Esophagus (tissue), 2 donors: Measurements from ENCODE around the gene SMC6. TPM values are rescaled to one million over a fixed set of nuclear protein-coding genes. Genes with fewer than 3 reads are reported as not detected.

Experiments
- H3K27ac ChIP-seq, 2 donors: one replicate each; pipeline ENCODE4 v1.5.1; 2013; ENCODE audit warnings: low read depth in 2 of 2, mild to moderate bottlenecking in 2 of 2, inconsistent platforms in 1 of 2, low read length in 1 of 2, moderate library complexity in 1 of 2
- H3K27me3 ChIP-seq, 2 donors: one replicate each; pipeline ENCODE4 v1.6.1; 2013; ENCODE audit warnings: low read length in 2 of 2, control low read depth in 1 of 2, mild to moderate bottlenecking in 1 of 2; ENCODE audit not compliant: insufficient read depth in 2 of 2, control insufficient read depth in 1 of 2
- H3K36me3 ChIP-seq, 2 donors: one replicate each; pipeline ENCODE4 v1.6.1; 2013; ENCODE audit warnings: low read length in 1 of 2; ENCODE audit not compliant: control insufficient read depth in 2 of 2, insufficient read depth in 2 of 2
- H3K4me1 ChIP-seq, 2 donors: one replicate each; pipeline ENCODE4 v1.6.1; 2013; ENCODE audit warnings: low read length in 1 of 2; ENCODE audit not compliant: control insufficient read depth in 2 of 2, insufficient read depth in 2 of 2
- H3K4me3 ChIP-seq, 2 donors: one replicate each; pipeline ENCODE4 v1.5.1; 2013; ENCODE audit warnings: low read length in 2 of 2, mild to moderate bottlenecking in 2 of 2, low read depth in 1 of 2, moderate library complexity in 1 of 2
- H3K9me3 ChIP-seq, 2 donors: one replicate each; pipeline ENCODE4 v1.6.1; 2013; ENCODE audit warnings: mild to moderate bottlenecking in 2 of 2, low read depth in 1 of 2, low read length in 1 of 2, moderate library complexity in 1 of 2; ENCODE audit not compliant: control insufficient read depth in 2 of 2, insufficient read depth in 1 of 2
- WGBS, 2 donors: extraction: QIAGEN DNeasy Blood & Tissue Kit; methylation state at CpG; one replicate each; pipeline ENCODE4 v1.1.7; 2013; 5-methylcytosine and 5-hydroxymethylcytosine counted together
- polyA plus RNA-seq, 2 donors: library from polyadenylated mRNA; stranded (reverse); fragments of 200-250 nt; gene quantifications; one replicate each; pipeline ENCODE4 v1.2.3, GENCODE V29; 2013
- donor health status: healthy with polysubstance abuse.
- donor health status: Bipolar disorder and iron deficiency.

Gene SMC6
- polyA plus RNA-seq, 2 donors: 9.2 to 12.3 TPM

DNA sequence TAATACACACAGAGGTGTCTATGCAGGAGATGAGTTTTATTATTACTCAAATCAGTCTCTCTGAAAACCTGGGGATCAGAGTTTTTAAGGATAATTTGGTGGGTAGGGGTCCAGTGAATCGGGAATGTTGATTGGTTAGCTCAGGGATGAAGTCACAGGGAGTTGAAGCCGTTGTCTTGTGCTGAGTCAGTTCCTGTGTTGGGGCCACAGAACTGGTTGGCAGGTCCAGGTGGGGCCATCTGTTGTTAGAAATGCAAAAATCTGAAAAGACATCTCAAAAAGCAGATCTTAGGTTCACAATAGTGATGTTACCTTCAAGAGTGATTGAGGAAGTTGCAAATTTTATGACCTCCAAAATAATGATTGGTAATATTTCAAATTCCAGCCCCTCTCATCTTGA lies 126.2 kb downstream of the SMC6 start:
- WGBS, 2 donors: 52 to 58% methylated on average over 2 of the region's 2 CpGs
- H3K4me1 ChIP-seq: peaks cover 0 to 2% of the 10 kb centered on the region in 2 donors
- no peaks in the 10 kb centered on the region for H3K36me3 ChIP-seq
- H3K4me3 ChIP-seq: no peak overlapping the region
- H3K9me3 ChIP-seq: no peaks in the 10 kb centered on the region
- no peak overlapping the region for H3K27ac ChIP-seq
- H3K27me3 ChIP-seq: no peaks in the 10 kb centered on the region

DNA sequence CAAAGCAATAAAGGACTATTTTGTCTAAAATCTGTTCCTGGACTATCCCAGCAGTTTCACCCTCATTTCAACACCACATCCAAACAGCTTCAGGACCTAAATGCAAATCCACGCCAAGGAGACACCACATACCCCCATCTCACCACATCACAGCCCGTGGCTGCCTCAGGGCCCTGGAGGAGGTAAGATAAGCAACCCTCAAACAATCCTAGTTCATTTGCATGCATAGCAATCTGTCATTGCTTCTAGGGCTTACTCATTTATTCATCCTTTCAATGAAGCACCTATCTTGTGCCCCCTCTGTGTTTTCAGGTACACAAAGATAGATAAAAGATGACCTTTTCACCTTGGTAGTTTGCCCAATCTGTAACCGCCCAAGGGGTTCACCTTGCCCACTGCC lies 126.6 kb downstream of the SMC6 start:
- H3K4me3 ChIP-seq: no peak overlapping the region
- no peaks in the 10 kb centered on the region for H3K36me3 ChIP-seq
- peaks cover 0 to 2% of the 10 kb centered on the region in 2 donors for H3K4me1 ChIP-seq
- no peak overlapping the region for H3K27ac ChIP-seq
- H3K9me3 ChIP-seq: no peaks in the 10 kb centered on the region
- no peaks in the 10 kb centered on the region for H3K27me3 ChIP-seq
- WGBS, 2 donors: 56 to 76% methylated on average over 3 of the region's 3 CpGs

DNA sequence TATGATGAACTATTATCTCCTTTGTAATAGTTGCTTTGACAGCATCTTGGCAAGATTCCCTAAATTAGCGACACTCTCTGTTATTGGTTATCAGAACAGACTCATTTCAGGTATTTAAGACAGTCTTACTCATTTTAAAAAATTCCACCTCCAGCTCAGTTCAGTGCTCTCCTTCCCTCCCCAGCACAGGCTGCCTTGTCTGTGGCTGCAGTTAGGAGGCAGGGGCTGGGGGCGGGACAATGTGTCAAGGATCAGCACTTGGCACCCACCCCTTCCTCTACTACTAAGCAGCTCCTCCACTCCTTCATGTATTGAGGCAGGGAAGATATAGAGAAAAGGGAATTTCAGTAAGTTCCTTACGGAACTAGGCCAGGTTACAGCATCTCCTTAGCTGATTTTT lies 128.2 kb downstream of the SMC6 start:
- Histone ChIP-seq H3K36me3 (no peaks in the 10 kb centered on the region), H3K4me3 (no peak overlapping the region)
- 79 to 83% methylated on average over 3 of the region's 3 CpGs for WGBS, 2 donors

DNA sequence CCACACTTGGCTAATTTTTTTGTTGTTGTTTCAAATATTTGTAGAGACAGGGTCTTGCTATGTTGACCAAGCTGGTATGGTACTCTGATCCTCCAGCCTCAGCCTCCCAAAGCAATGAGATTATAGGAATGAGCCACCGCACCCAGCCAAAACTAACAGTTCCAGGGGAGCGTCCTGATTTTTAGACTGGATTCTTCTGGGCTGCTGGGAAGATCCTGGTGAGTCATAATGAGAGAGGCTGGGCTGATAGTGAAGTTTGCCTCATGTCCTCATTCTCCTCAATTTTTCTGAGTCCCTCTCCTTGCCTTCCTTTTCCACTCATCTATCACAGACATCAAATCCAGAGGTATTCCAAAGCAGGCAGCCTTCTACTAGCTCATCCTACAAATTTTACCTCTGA lies 131.8 kb downstream of the SMC6 start:
- H3K27me3 ChIP-seq: no peaks in the 10 kb centered on the region
- no peak overlapping the region for H3K4me3 ChIP-seq
- H3K36me3 ChIP-seq: peaks cover 0 to 2% of the 10 kb centered on the region in 2 donors
- H3K9me3 ChIP-seq: no peaks in the 10 kb centered on the region
- H3K4me1 ChIP-seq: peaks cover 3 to 4% of the 10 kb centered on the region in 2 donors
- H3K27ac ChIP-seq: peak overlapping the region in 1 of 2 donors; percentile 7
- 67 to 74% methylated on average over 2 of the region's 2 CpGs for WGBS, 2 donors

More for the DNA sequence above, 128.2 kb downstream of the SMC6 start:
- Histone ChIP-seq H3K9me3 (no peaks in the 10 kb centered on the region), H3K27ac (no peak overlapping the region), H3K4me1 (peaks cover 0 to 2% of the 10 kb centered on the region in 2 donors), H3K27me3 (no peaks in the 10 kb centered on the region)

DNA sequence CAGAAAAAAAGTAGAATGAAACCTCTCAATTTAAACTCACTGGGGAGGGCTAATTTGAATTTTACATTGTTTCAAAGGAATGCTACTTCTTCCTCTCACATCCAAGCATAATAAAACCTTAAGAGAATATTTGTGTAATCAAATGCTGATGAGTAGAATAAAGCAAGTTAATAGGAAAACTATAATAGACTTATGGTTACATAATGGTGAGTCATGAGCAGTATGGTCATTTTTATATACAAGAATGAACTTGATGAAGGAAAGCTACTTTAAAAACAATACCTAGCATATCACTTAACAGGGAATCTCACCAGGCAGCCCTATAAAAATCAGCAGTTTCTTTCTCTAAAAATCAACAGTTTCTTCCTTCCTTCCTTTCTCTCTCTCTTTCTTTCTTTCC lies 132.8 kb downstream of the SMC6 start:
- no peak overlapping the region for H3K4me3 ChIP-seq
- no peaks in the 10 kb centered on the region for H3K27me3 ChIP-seq
- no peaks in the 10 kb centered on the region for H3K9me3 ChIP-seq
- H3K4me1 ChIP-seq: peaks cover 2 to 7% of the 10 kb centered on the region in 2 donors
- H3K27ac ChIP-seq: no peak overlapping the region
- H3K36me3 ChIP-seq: peaks cover 0 to 2% of the 10 kb centered on the region in 2 donors

DNA sequence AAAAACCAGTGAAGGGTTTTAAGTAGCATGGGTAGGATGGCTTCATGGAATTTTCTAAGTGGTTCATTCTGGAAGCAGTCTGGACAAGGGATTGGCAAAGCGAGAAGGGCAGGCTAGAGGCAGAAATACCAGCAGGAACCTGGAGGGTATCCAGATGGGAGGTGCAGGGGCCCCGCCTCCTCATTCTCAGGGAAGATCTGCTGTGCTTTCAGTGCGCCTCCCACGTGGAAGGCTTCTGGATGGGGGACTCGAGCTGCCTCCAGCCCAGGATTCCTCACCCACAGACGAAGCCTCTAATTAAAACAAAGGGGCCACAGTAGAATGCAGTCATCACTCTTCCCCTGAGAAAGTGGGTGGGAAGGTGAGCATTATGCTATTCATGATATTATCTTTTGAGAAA lies 133.3 kb downstream of the SMC6 start:
- 29 to 32% methylated on average over 6 of the region's 6 CpGs for WGBS, 2 donors
- Histone ChIP-seq H3K27ac (peak overlapping the region; percentile 61 to 88), H3K9me3 (no peaks in the 10 kb centered on the region), H3K27me3 (no peaks in the 10 kb centered on the region), H3K4me1 (peaks cover 2 to 7% of the 10 kb centered on the region in 2 donors), H3K36me3 (peaks cover 0 to 2% of the 10 kb centered on the region in 2 donors), H3K4me3 (no peak overlapping the region)

DNA sequence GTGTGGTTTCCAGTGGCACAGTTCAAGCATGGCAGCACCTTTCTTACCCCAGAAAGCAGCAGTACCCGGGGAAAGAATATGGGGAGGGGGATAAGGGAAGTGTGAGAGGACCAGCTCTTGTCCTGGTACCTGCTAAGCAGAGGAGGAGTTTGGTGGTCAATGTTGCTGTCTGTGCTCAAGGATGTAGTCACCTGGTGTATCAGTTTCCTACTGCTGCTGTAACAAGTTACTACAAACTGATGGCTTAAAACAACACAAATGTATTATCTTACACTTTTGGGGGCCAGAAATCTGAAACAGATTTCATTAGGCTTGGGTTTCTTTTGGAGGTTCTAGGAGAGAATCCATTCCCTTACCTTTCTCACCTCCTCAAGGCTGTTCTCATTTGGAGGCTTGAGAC lies 135.7 kb downstream of the SMC6 start:
- peaks cover 2 to 7% of the 10 kb centered on the region in 2 donors for H3K4me1 ChIP-seq
- no peaks in the 10 kb centered on the region for H3K27me3 ChIP-seq
- H3K9me3 ChIP-seq: no peaks in the 10 kb centered on the region
- H3K36me3 ChIP-seq: peaks cover 0 to 2% of the 10 kb centered on the region in 2 donors
- no peak overlapping the region for H3K4me3 ChIP-seq
- WGBS, 2 donors: 80 to 87% methylated on average over 1 of the region's 1 CpG
- H3K27ac ChIP-seq: no peak overlapping the region

DNA sequence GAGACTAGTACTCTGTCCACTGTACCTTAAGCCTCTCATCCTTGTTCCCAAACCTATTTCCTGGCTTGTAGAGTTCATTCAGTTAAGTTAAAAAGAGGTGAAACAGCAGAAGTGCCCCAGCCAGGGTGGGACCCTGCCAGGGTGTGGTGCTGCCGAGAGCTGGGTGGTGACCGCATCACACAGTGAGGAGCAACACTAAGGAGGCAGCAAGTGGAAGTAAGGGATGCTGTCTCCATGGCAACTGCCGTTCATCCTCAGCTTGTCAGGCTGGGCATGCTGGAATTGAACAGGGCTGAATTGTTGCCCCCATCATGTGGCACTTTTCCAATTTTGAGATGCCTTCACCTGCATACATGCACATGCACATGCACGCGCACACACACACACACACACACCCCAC lies 136.1 kb downstream of the SMC6 start:
- H3K36me3 ChIP-seq: peaks cover 0 to 2% of the 10 kb centered on the region in 2 donors
- no peaks in the 10 kb centered on the region for H3K9me3 ChIP-seq
- peaks cover 2 to 7% of the 10 kb centered on the region in 2 donors for H3K4me1 ChIP-seq
- no peak overlapping the region for H3K27ac ChIP-seq
- no peaks in the 10 kb centered on the region for H3K27me3 ChIP-seq
- no peak overlapping the region for H3K4me3 ChIP-seq
- 90 to 94% methylated on average over 5 of the region's 5 CpGs for WGBS, 2 donors

DNA sequence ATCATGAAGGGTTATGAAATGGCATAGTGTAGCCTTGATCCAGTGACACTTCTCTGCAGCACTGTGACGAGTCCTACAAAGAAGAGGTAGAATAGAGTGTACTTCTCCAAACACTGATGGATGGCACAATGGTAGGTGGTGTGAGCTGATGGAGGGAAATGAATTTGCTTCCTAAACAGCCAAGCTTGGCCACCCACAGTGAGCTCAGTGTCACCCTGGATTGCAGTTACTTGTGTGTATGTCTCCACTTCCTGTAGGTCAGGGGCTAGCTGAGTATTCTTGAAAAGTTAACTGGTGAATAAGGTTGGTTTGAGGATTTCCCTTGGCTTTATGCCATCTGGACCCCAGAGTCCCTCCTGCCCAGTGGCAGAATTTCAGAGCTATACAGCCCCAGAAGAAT lies 137.2 kb downstream of the SMC6 start:
- peaks cover 2 to 7% of the 10 kb centered on the region in 2 donors for H3K4me1 ChIP-seq
- no peaks in the 10 kb centered on the region for H3K27me3 ChIP-seq
- H3K9me3 ChIP-seq: no peaks in the 10 kb centered on the region
- H3K36me3 ChIP-seq: peaks cover 0 to 2% of the 10 kb centered on the region in 2 donors
- no peak overlapping the region for H3K27ac ChIP-seq
- no peak overlapping the region for H3K4me3 ChIP-seq
- 93 to 96% methylated on average over 1 of the region's 1 CpG for WGBS, 2 donors

DNA sequence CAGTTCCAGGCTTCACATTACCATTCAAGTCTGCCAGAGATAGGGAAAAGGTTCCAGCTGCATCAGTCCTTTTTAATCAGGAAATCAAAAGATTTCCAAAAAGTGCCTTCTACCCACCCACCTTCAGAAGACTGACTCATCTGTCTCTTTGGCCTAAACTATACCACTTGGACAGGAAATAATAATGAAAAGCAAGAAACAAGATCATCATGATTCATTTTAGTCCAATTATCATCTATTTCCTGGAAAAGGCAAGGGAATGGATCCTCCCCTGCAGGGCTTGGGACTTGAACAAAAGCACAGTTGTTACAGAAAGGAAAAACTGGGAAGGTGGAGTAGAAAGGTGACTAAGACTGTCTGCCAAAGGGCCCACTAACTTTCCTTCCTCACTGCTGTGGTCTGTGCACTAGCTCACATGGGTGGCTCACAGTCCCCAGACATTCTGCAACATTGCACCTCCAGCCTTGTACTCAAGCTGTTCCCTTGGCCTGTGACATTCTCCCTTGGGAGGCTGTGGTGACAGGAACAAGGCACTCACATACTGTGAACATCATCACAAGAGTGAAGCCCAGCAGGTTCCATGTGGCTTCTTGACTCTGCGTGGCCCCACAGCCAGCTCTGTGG lies 137.8 kb downstream of the SMC6 start:
- Histone ChIP-seq H3K4me1 (peaks cover 2 to 7% of the 10 kb centered on the region in 2 donors), H3K27ac (peak overlapping the region; percentile 24 to 76), H3K9me3 (no peaks in the 10 kb centered on the region), H3K4me3 (no peak overlapping the region), H3K36me3 (peaks cover 0 to 2% of the 10 kb centered on the region in 2 donors), H3K27me3 (no peaks in the 10 kb centered on the region)
- 93 to 100% methylated on average over 1 of the region's 1 CpG for WGBS, 2 donors
